EL (cell line): Measurements from ENCODE around the gene HSD11B1.
A peak's percentile ranks its signal among the peaks of the same experiment; 100 is the strongest.
"Not testable (repeated sequence)": the region's sequence is repeated elsewhere in the genome, so short reads cannot be mapped to it uniquely, and the experiment has no call there.

Source experiments
- DNase-seq: peaks from one replicate; pipeline ENCODE4 v3.0.0-alpha.2; 2016

The HSD11B1 gene

GRCh38 chr1:209692296-209692695 is 12.3 kb upstream of the HSD11B1 start:
- DNase-seq = no peak

- peak; percentile 79 for DNase-seq
Observed at GRCh38 chr1:209692745-209693504, 11.7 kb upstream of the HSD11B1 start.

GRCh38 chr1:209696673-209697072 is 8.0 kb upstream of the HSD11B1 start:
- no peak for DNase-seq

GRCh38 chr1:209697126-209697525 is 7.5 kb upstream of the HSD11B1 start:
- DNase-seq = no peak

- not testable (repeated sequence) for DNase-seq
Observed at GRCh38 chr1:209700686-209701085, 4.0 kb upstream of the HSD11B1 start.

- DNase-seq = no peak
Observed at GRCh38 chr1:209702832-209703231, 1.8 kb upstream of the HSD11B1 start.

GRCh38 chr1:209703834-209704504 is 677 bp upstream of the HSD11B1 start:
- DNase-seq = no peak

GRCh38 chr1:209705033-209705598 is 470 bp downstream of the HSD11B1 start:
- DNase-seq = no peak

GRCh38 chr1:209706622-209707021 is 2.0 kb downstream of the HSD11B1 start:
- DNase-seq = no peak

- DNase-seq = peak; percentile 29
Observed at GRCh38 chr1:209707308-209707707, 2.7 kb downstream of the HSD11B1 start.

- no peak for DNase-seq
Observed at GRCh38 chr1:209708297-209708696, 3.7 kb downstream of the HSD11B1 start.

GRCh38 chr1:209710093-209710492 is 5.4 kb downstream of the HSD11B1 start:
- peak; percentile 21 for DNase-seq

GRCh38 chr1:209710847-209711246 is 6.2 kb downstream of the HSD11B1 start:
- no peak for DNase-seq

GRCh38 chr1:209714338-209714737 is 9.7 kb downstream of the HSD11B1 start:
- no peak for DNase-seq

- DNase-seq = no peak
Observed at GRCh38 chr1:209715314-209715713, 10.7 kb downstream of the HSD11B1 start.

- DNase-seq = no peak
Observed at GRCh38 chr1:209717818-209718217, 13.2 kb downstream of the HSD11B1 start.

GRCh38 chr1:209720326-209720725 is 15.7 kb downstream of the HSD11B1 start:
- no peak for DNase-seq

- no peak for DNase-seq
Observed at GRCh38 chr1:209720826-209721225, 16.2 kb downstream of the HSD11B1 start.

- DNase-seq = no peak
Observed at GRCh38 chr1:209721323-209721722, 16.7 kb downstream of the HSD11B1 start.

GRCh38 chr1:209723265-209723664 is 18.6 kb downstream of the HSD11B1 start:
- DNase-seq = no peak

- DNase-seq = no peak
Observed at GRCh38 chr1:209723756-209724693, 19.4 kb downstream of the HSD11B1 start.

GRCh38 chr1:209727286-209727685 is 22.6 kb downstream of the HSD11B1 start:
- no peak for DNase-seq

GRCh38 chr1:209727785-209728184 is 23.1 kb downstream of the HSD11B1 start:
- no peak for DNase-seq
